SHP77 (cell line): ENCODE data around the gene TMED10.
"Not testable (repeated sequence)": the region's sequence is repeated elsewhere in the genome, so short reads cannot be mapped to it uniquely, and the experiment has no call there.

Experiments used
- DNase-seq, 2 experiments: peaks; one replicate each; lab custom pipeline; 2025; lab: John Stamatoyannopoulos, UW

TMED10 gene

DNA sequence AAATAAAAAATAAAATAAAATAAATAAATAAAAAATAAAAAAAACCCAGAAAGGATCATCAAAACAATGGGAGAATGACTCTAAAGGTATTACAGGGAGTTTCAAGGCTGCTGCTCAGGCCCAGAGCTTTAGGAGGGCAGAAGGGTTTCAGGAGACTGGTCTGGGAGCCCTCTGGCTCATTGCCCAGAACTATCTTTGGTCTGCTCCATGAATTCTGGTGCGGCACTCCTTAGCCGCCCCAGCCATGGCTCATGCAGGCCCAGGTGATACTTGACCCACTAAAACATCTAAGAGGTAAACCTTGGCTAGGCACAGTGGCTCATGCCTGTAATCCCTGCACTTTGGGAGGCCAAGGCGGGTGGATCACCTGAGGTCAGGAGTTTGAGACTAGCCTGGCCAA, 14.7 kb upstream of the TMED10 start:
- no peak for DNase-seq

- DNase-seq, result no peak
Observed at GRCh38 chr14:75190023-75190422, 13.6 kb upstream of the TMED10 start.

DNA sequence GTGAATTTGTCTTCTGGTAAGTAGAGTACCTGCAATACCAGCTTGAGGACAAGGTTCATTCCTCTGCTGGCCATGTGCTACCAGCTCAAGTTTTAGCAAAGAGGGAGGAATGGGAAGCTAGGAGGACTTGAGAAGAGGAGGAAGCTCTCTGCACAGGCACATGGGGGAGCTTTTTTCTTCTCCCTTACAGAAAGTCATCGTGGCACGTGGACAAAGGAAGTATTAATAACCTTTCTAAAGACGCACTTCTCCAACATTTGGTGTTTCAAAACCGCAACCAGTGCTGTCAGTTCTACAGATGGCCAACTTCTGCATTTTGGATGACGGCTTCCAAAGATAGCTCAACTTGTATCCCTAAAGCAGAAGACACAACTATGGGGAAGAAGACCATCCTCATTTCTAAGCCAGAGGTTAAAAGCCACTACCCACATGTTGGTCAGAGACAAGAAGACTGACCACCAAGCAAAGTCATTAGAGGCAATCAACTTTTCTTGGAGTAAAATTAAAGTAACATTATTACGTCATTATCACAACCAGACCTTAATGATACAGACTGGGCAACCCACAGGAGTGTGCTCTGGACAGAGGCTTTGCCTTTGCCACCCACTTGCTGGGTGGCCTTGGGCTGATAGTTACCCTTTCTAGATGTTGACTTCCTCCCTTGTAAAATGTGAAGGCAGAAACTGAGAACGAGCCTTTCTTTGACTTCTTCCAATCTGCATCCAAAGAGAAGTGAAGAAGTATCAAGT, 12.3 kb upstream of the TMED10 start:
- no peak for DNase-seq

DNA sequence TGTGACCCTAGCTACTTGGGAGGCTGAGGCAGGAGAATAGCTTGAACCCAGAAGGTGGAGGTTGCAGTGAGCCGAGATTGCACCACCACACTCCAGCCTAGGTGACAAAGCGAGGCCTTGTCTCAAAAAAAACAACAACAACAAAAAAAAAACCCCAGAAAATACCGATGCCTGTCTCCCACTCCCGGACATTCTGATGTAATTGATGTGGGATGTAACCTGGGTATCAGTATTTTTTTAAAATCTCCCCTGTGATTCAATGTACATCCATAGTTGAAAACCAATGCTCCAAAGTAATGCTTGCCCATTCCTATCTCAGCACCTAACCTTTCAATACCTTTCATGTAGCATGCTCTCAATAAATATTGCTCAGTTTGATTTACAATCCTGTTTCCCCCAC, 11.7 kb upstream of the TMED10 start:
- no peak for DNase-seq

GRCh38 chr14:75186953-75187352, 10.5 kb upstream of the TMED10 start:
- DNase-seq, result no peak

- DNase-seq, result no peak
Observed at GRCh38 chr14:75185251-75186040, 9.0 kb upstream of the TMED10 start.

DNA sequence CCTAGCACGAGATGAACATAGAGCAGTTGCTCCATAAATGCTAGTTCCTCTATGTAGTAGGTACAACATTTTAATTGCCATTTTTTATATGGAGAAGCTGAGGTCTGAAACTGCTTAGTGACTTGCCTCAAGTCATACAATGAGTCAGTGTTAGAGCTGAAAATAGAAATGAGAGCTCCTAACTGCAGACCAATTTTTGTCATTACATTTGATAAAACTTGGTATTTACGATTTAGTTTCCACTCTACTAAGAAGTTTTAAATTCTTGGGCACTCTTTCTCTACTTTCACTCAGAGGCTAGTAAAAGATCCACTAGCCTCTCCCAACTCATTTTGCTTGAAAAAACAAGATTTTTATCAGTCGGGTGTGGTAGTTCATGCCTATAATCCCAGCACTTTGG, 8.1 kb upstream of the TMED10 start:
- no peak for DNase-seq

DNA sequence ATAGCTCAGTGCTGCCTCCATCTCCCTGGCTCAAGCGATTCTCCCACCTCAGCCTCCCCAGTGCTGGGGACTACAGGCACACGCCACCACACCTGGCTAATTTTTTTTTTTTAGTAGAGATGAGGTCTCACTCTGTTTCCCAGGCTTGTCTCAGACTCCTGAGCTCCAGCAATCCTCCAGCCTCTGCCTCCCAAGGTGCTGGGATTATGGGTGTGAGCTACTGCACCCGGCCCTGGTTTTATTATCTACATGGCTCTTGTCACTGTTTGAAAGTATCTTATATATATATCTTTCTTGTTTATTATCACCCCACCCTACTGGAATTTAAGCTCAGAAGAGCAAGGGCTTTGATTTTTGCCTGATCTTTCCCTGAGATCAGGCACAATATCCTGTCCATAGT, 7.6 kb upstream of the TMED10 start:
- DNase-seq, result no peak

- DNase-seq, result no peak
Observed at GRCh38 chr14:75183225-75183624, 6.8 kb upstream of the TMED10 start.

- DNase-seq, result no peak
Observed at GRCh38 chr14:75182821-75183220, 6.4 kb upstream of the TMED10 start.

GRCh38 chr14:75182163-75182562, 5.8 kb upstream of the TMED10 start:
- not testable (repeated sequence) for DNase-seq

DNA sequence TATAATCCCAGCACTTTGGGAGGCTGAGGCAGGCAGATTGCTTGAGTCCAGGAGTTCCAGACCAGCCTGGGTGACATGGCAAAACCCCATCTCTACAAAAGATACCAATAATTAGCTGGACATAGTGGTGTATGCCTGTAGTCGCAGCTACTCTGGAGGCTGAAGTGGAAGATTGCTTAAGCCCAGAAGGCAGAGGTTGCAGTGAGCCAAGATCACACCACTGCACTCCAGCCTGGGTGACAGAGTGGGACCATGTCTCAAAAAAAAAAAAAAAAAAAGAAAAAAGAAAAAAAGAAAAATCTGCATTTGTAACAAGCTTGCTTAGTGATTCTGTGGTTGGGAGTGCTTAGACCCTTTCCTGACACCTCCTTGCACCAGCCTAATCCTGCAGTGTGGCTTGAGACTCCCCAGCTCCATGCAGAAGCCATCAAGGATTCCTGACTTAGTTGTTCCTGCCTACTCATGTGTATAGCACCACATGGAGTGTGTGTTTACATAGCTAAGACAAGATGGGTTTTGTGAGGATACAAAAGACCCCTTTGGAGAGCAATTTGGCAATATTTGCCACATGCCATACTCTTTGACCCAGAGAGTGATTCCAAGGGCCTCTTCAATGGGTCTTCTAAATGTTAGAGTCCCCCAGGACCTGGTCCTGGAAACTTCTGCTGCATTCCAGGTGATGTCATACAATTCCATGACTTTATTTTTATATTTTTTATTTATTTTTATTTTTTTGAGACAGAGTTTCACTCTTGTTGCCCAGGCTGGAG, 5.1 kb upstream of the TMED10 start:
- no peak for DNase-seq

DNA sequence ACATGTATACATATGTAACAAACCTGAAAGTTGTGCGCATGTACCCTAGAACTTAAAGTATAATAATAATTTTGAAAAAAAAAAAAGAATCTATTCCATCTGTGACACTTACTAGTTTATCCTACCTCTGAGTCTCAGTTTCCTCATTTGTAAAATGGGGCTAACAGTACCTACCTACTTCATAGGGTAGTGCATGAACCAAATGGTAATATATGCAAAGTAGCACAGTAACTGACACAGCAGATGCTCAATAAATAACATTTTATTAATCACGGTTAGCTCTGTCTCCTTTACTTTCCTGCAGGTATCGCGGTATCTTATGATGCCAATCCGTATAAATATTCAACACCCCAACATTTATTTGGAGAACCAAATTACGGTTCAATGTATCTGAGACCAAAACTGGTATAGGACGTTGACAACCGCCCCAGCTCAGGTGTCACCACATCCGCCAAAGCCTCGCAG, 703 bp downstream of the TMED10 start:
- DNase-seq, result no peak

GRCh38 chr14:75174066-75174465, 2.3 kb downstream of the TMED10 start:
- DNase-seq, result no peak

DNA sequence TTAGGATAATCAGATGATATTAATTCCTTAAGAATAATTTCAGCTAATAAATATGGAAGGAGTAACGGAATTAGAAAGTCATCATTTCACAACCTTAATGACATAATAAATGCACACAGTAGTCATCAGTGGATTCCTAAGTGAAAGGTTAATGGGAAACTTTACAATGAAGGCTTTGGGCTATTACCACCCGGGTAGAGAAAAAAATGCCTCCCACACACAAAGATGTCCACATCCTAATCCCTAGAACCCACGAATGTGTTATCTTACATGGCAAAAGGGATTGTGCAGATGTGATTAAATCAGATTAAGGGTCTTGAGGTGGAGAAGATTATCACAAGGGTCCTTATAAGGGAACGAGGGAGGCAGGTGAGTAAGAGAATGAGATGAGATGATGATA, 5.6 kb downstream of the TMED10 start:
- no peak for DNase-seq

DNA sequence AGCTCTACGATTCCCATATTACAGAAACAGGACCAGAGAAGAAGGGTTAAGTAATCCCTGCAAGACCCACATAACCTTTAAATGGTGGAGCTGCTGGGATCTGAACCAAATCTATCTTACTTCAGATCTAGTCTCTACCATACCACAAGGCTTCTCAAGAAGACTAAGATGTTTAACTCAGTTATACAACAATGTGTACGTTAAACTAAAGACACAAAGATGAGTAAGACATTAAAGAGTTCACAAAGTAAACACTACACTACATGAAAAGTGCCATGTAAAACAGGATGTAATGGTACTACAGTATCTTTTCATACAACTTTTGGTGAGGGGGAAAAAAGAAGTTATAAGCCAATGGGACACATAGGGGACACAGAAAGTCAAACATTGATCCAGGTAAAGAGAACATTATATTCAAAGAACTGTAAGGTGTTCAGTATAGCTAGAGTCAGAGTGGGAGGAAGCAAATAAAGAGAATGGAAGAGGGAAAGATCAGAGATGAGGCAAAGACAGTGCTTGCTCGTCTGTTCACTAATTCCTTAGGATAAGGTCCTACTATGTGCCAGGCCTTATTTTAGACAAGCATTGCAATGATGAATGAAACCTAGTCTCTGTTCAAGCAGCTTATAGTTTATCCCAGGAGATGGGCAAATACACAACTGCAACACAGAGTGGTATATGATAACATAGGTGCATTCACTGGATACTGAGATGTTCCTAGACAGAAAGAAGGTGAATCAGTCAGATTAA, 7.7 kb downstream of the TMED10 start:
- no peak for DNase-seq

- DNase-seq, result no peak
Observed at GRCh38 chr14:75167325-75167724, 9.1 kb downstream of the TMED10 start.

GRCh38 chr14:75165586-75166391, 10.6 kb downstream of the TMED10 start:
- DNase-seq, result no peak

DNA sequence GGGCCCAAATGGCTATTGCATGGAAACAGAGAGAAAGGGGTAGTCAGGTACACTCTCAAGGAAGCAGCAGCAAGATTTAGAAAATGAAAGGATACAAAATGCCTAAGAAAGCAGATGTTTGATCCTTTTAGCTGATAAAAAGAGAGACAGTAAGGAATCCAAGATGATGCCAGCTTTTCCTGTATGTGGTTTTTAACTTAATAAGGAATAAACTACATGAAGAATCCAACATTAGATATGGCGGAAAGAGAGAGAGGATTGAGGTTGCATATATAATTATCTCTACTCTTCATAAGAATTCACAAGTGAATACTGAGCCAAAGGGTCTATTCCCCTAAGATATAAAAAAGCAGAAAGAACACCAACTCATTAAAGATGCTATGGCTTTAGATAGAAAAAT, 11.6 kb downstream of the TMED10 start:
- DNase-seq, result no peak

DNA sequence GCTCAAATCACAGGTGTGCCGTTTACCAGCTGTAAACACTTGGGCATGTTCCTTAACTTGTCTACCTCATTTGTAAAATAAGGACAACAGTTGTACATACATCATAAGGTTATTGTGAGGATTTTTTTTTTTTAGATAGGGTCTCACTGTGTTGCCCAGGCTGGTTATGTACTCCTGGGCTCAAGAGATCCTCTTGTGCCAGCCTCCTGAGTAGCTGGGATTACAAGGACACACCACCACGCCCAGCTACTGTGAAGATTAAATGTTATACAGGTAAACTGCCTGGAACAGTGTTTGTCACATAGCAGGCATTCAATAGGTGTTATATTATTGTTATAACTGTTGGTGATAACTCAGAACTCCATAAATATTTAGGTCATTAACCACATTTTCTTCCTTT, 12.7 kb downstream of the TMED10 start:
- no peak for DNase-seq

- no peak for DNase-seq
Observed at GRCh38 chr14:75162631-75163030, 13.8 kb downstream of the TMED10 start.
